ENCODE results near the gene SLC44A1. TPM values are rescaled to one million over a fixed set of nuclear protein-coding genes. Genes with fewer than 3 reads are reported as not detected.

SLC44A1 gene
- total and polyA plus RNA-seq, 2 experiments from 2014 or later = 30.4 to 52.6 TPM

- Histone ChIP-seq H3F3A (ENCODE audit: insufficient read depth) (no peaks in the 10 kb centered on the region), H3K27ac (no peak overlapping the region), H3K9ac (no peak overlapping the region), H4K20me1 (ENCODE audit: insufficient read depth) (no peaks in the 10 kb centered on the region), H3K9me3 (ENCODE audit: low read depth) (no peaks in the 10 kb centered on the region), H3K36me3 (ENCODE audit: low read depth) (no peaks in the 10 kb centered on the region), H3K4me3 (no peak overlapping the region), H3K4me2 (ENCODE audit: unreplicated experiment) (no peak overlapping the region), H3K9me2 (ENCODE audit: insufficient read depth) (no peaks in the 10 kb centered on the region), H3K4me1 (ENCODE audit: insufficient read depth) (no peaks in the 10 kb centered on the region), H2AFZ (no peak overlapping the region), H3K27me3 (replicated peaks; ENCODE audit: insufficient read depth) (no peaks in the 10 kb centered on the region), H3K79me2 (ENCODE audit: insufficient read depth) (no peaks in the 10 kb centered on the region)
- 75 to 88% methylated on average over 2 of the region's 2 CpGs for WGBS, 2 experiments (ENCODE audit: low coverage in 1 of 2, low lambda C conversion rate in 2 of 2, missing lambda C conversion rate in 2 of 2)
- TF ChIP-seq EZH2phosphoT487 (IDR thresholded peaks at IDR 0.05; ENCODE audit: insufficient read depth, low read depth) (no peak), EZH2 (IDR thresholded peaks at IDR 0.05; ENCODE audit: insufficient read depth, poor library complexity, severe bottlenecking) (no peak)
- in situ Hi-C loops (cut with MboI) = no loop called here
- DNase-seq = no peak
Observed at GRCh38 chr9:105399117-105399516, 154.7 kb downstream of the SLC44A1 start.

DNA sequence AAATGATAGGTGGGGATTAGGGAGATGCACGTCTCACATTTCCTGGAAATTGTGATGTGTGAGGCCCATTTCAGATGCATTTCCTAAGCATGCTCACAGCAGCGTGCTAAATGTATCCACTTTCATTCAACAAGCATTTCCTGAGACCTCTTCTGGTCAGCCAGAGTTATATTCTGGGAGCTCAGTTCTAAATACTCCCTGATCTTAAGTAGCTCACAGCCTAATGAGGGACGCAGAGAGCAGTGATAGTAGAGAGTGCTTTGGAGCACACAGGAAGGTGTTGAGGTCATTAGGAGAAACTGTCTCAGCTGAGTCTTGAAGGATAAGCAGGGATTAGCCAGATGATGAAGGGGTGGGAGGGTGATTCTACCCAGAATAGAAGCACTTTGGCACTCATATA is 157.2 kb downstream of the SLC44A1 start:
- no peaks in the 10 kb centered on the region for H3K9me2 ChIP-seq (ENCODE audit: insufficient read depth)
- no peak overlapping the region for H3K27ac ChIP-seq
- no peak overlapping the region for H3K9ac ChIP-seq
- H3K4me3 ChIP-seq = no peak overlapping the region
- no peaks in the 10 kb centered on the region for H3K79me2 ChIP-seq (ENCODE audit: insufficient read depth)
- no peaks in the 10 kb centered on the region for H3K36me3 ChIP-seq (ENCODE audit: low read depth)
- no peaks in the 10 kb centered on the region for H3K4me1 ChIP-seq (ENCODE audit: insufficient read depth)
- no peaks in the 10 kb centered on the region for H3K9me3 ChIP-seq (ENCODE audit: low read depth)
- in situ Hi-C loops (cut with MboI) = no loop called here
- WGBS, 2 experiments (ENCODE audit: low coverage in 1 of 2, low lambda C conversion rate in 2 of 2, missing lambda C conversion rate in 2 of 2) = 68 to 73% methylated on average over 3 of the region's 3 CpGs
- H3F3A ChIP-seq (ENCODE audit: insufficient read depth) = no peaks in the 10 kb centered on the region
- no peak for TF ChIP-seq EZH2 (IDR thresholded peaks at IDR 0.05; ENCODE audit: insufficient read depth, poor library complexity, severe bottlenecking)
- TF ChIP-seq EZH2phosphoT487 (IDR thresholded peaks at IDR 0.05; ENCODE audit: insufficient read depth, low read depth) = no peak
- no peak overlapping the region for H3K4me2 ChIP-seq (ENCODE audit: unreplicated experiment)
- no peaks in the 10 kb centered on the region for H4K20me1 ChIP-seq (ENCODE audit: insufficient read depth)
- DNase-seq = peak; percentile 20
- H3K27me3 ChIP-seq (replicated peaks; ENCODE audit: insufficient read depth) = no peaks in the 10 kb centered on the region
- H2AFZ ChIP-seq = no peak overlapping the region

DNA sequence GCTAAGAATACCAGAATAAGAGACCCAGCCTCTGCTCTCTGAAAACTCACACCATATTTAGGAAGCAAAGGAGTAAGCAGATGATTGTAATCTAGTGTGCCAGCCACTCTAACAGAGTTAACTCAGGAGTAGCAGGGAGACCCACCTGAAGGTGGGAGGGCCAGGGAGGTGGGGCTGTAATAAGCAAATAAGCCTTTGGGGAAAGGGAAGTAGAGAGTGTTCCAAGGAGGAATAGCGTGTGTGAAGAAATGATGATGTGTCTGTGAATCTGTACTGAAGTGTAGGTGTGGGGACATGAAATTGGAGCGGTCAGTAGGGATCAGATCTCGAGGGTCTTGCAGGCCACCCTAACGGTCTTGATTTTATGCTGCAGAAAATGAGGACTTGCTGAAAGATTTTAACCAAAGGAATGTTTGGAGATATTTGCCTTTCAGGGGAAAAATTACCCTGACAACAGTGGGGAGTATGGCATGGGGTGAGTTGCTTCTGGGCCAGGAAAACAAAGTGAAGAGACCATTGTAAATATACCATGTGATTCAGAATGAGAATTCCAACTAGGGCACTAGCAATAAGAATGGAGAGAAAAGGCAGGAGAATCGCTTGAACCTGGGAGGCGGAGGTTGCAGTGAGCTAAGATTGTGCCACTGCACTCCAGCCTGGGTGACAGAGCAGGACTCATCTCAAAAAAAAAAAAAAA is 159.2 kb downstream of the SLC44A1 start:
- no peak for TF ChIP-seq EZH2phosphoT487 (IDR thresholded peaks at IDR 0.05; ENCODE audit: insufficient read depth, low read depth)
- Histone ChIP-seq H3K9ac (no peak overlapping the region), H3K9me2 (ENCODE audit: insufficient read depth) (no peaks in the 10 kb centered on the region), H3K79me2 (ENCODE audit: insufficient read depth) (no peaks in the 10 kb centered on the region), H3K27me3 (replicated peaks; ENCODE audit: insufficient read depth) (no peaks in the 10 kb centered on the region), H3K36me3 (ENCODE audit: low read depth) (no peaks in the 10 kb centered on the region), H3K4me2 (ENCODE audit: unreplicated experiment) (no peak overlapping the region), H3K9me3 (ENCODE audit: low read depth) (no peaks in the 10 kb centered on the region), H3K27ac (no peak overlapping the region), H3K4me1 (ENCODE audit: insufficient read depth) (no peaks in the 10 kb centered on the region), H2AFZ (no peak overlapping the region), H3K4me3 (no peak overlapping the region), H4K20me1 (ENCODE audit: insufficient read depth) (no peaks in the 10 kb centered on the region), H3F3A (ENCODE audit: insufficient read depth) (no peaks in the 10 kb centered on the region)
- in situ Hi-C loops (cut with MboI) = no loop called here
- no peak for DNase-seq
- 70 to 75% methylated on average over 6 of the region's 6 CpGs for WGBS, 2 experiments (ENCODE audit: low coverage in 1 of 2, low lambda C conversion rate in 2 of 2, missing lambda C conversion rate in 2 of 2)

DNA sequence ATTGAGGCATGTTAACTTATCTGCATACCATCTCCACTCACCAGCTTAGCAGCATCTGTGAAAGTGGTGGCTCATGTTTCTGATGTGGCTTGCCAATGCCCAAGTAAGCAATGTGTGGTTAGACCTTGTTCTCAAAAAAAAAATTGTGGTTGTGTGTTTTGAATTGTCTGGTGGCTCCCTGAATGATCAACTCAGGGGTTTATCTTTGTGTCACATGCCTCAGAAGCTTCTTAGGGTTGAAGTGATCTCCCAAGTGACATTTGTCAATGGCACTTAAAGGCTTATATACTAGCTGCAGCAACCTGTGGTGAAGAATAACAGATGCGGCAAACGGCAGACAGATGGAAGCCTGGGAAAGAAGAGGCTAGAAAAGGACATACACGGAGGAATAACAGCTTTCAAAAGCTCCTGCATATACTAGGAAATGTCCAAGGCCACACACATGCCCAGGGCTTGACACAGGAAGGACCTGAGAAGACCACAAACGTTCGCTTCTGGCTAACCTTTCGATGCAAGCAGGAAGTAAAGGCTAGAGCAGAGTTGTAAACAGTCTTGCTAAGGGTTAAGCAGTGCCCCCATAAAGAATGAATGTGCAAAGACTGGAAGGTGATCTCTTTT is 161.2 kb downstream of the SLC44A1 start:
- H3K27ac ChIP-seq = no peak overlapping the region
- no peak overlapping the region for H3K9ac ChIP-seq
- no peak overlapping the region for H3K4me2 ChIP-seq (ENCODE audit: unreplicated experiment)
- TF ChIP-seq EZH2phosphoT487 (IDR thresholded peaks at IDR 0.05; ENCODE audit: insufficient read depth, low read depth) (no peak), EZH2 (IDR thresholded peaks at IDR 0.05; ENCODE audit: insufficient read depth, poor library complexity, severe bottlenecking) (no peak)
- no peak overlapping the region for H2AFZ ChIP-seq
- no peaks in the 10 kb centered on the region for H3K9me2 ChIP-seq (ENCODE audit: insufficient read depth)
- DNase-seq = peak; percentile 16
- WGBS, 2 experiments (ENCODE audit: low coverage in 1 of 2, low lambda C conversion rate in 2 of 2, missing lambda C conversion rate in 2 of 2) = 57 to 59% methylated on average over 6 of the region's 6 CpGs
- no peaks in the 10 kb centered on the region for H3K4me1 ChIP-seq (ENCODE audit: insufficient read depth)
- H3K9me3 ChIP-seq (ENCODE audit: low read depth) = no peaks in the 10 kb centered on the region
- H3K27me3 ChIP-seq (replicated peaks; ENCODE audit: insufficient read depth) = no peaks in the 10 kb centered on the region
- in situ Hi-C loops (cut with MboI) = no loop called here
- no peaks in the 10 kb centered on the region for H3F3A ChIP-seq (ENCODE audit: insufficient read depth)
- H3K36me3 ChIP-seq (ENCODE audit: low read depth) = no peaks in the 10 kb centered on the region
- no peaks in the 10 kb centered on the region for H3K79me2 ChIP-seq (ENCODE audit: insufficient read depth)
- H3K4me3 ChIP-seq = no peak overlapping the region
- H4K20me1 ChIP-seq (ENCODE audit: insufficient read depth) = no peaks in the 10 kb centered on the region

Measured in GM23248 (cell line).